ENCODE data around the gene TCHH.

Gene TCHH

DNA sequence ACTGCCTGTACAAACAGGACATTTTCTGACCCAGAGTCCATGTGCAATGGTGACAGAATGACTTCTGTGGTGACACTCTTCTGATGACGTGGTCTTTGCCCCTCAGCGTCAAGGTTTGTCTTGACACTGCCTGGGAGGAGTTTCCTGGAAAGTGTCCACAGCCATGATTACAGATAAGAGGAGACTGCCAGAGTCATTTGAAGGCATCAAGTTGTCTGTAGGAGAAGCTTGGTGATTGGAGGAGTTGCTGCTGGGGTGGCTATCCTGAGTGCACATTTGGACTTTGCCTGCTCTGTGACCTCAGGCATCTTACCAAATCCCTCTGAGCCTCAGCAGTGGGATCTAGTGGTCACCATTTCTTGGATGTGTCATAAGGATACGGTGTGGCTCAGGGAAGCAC lies 44.1 kb downstream of the TCHH start (continued):
- no peak for TF ChIP-seq ZNF830 (tag by site-specific recombination; IDR thresholded peaks at IDR 0.05; ENCODE audit: low read depth)

DNA sequence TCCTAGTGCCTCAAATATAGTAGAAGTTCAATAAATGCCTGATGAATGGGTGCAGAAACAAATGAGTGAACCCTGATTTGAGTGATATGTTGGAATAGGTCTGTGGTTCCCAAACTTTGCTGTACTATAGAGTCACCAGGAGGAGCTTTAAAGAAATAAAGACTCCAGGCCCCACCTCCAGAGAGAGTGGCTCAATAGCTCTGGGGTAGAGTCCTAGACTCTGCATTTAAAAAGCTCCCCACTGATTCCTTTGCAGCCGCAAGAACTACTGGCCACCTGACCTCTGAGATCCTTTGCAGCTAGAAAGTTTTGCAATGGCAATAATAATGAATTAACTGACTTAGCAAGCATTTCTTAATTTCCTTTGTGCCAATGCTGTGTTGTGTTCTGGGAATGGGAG lies 47.3 kb downstream of the TCHH start:
- ChIA-PET POLR2A (no interaction called here), CTCF (interaction anchor here (1.2 kb wide), 1 partner anchor 390 kb away, joined by 4 read pairs; no protein-coding TSS in a partner anchor)

More for the DNA sequence above, 47.3 kb downstream of the TCHH start:
- no peak overlapping the region for H3K27ac ChIP-seq (ENCODE audit: extremely low read depth, low read depth, low read length)
- H3K4me1 ChIP-seq (ENCODE audit: control insufficient read depth, insufficient read depth, low read length): no peaks in the 10 kb centered on the region
- H3K4me3 ChIP-seq (ENCODE audit: low read depth, low read length): no peak overlapping the region
- TF ChIP-seq ZNF777 (tag by site-specific recombination; IDR thresholded peaks at IDR 0.05; ENCODE audit: borderline replicate concordance): no peak
- TF ChIP-seq, protein P1, sequence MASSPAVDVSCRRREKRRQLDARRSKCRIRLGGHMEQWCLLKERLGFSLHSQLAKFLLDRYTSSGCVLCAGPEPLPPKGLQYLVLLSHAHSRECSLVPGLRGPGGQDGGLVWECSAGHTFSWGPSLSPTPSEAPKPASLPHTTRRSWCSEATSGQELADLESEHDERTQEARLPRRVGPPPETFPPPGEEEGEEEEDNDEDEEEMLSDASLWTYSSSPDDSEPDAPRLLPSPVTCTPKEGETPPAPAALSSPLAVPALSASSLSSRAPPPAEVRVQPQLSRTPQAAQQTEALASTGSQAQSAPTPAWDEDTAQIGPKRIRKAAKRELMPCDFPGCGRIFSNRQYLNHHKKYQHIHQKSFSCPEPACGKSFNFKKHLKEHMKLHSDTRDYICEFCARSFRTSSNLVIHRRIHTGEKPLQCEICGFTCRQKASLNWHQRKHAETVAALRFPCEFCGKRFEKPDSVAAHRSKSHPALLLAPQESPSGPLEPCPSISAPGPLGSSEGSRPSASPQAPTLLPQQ (tag by site-specific recombination; IDR thresholded peaks at IDR 0.05): no peak
- TF ChIP-seq, protein P2, sequence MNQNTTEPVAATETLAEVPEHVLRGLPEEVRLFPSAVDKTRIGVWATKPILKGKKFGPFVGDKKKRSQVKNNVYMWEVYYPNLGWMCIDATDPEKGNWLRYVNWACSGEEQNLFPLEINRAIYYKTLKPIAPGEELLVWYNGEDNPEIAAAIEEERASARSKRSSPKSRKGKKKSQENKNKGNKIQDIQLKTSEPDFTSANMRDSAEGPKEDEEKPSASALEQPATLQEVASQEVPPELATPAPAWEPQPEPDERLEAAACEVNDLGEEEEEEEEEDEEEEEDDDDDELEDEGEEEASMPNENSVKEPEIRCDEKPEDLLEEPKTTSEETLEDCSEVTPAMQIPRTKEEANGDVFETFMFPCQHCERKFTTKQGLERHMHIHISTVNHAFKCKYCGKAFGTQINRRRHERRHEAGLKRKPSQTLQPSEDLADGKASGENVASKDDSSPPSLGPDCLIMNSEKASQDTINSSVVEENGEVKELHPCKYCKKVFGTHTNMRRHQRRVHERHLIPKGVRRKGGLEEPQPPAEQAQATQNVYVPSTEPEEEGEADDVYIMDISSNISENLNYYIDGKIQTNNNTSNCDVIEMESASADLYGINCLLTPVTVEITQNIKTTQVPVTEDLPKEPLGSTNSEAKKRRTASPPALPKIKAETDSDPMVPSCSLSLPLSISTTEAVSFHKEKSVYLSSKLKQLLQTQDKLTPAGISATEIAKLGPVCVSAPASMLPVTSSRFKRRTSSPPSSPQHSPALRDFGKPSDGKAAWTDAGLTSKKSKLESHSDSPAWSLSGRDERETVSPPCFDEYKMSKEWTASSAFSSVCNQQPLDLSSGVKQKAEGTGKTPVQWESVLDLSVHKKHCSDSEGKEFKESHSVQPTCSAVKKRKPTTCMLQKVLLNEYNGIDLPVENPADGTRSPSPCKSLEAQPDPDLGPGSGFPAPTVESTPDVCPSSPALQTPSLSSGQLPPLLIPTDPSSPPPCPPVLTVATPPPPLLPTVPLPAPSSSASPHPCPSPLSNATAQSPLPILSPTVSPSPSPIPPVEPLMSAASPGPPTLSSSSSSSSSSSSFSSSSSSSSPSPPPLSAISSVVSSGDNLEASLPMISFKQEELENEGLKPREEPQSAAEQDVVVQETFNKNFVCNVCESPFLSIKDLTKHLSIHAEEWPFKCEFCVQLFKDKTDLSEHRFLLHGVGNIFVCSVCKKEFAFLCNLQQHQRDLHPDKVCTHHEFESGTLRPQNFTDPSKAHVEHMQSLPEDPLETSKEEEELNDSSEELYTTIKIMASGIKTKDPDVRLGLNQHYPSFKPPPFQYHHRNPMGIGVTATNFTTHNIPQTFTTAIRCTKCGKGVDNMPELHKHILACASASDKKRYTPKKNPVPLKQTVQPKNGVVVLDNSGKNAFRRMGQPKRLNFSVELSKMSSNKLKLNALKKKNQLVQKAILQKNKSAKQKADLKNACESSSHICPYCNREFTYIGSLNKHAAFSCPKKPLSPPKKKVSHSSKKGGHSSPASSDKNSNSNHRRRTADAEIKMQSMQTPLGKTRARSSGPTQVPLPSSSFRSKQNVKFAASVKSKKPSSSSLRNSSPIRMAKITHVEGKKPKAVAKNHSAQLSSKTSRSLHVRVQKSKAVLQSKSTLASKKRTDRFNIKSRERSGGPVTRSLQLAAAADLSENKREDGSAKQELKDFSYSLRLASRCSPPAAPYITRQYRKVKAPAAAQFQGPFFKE (tag by site-specific recombination; IDR thresholded peaks at IDR 0.05; ENCODE audit: borderline replicate concordance): no peak
- TF ChIP-seq MYNN (tag by site-specific recombination; IDR thresholded peaks at IDR 0.05; ENCODE audit: borderline replicate concordance): no peak
- no peak for TF ChIP-seq ZNF530 (tag by site-specific recombination; IDR thresholded peaks at IDR 0.05; ENCODE audit: low read depth)
- TF ChIP-seq ZNF629 (tag by site-specific recombination; IDR thresholded peaks at IDR 0.05): no peak
- TF ChIP-seq, protein P3, sequence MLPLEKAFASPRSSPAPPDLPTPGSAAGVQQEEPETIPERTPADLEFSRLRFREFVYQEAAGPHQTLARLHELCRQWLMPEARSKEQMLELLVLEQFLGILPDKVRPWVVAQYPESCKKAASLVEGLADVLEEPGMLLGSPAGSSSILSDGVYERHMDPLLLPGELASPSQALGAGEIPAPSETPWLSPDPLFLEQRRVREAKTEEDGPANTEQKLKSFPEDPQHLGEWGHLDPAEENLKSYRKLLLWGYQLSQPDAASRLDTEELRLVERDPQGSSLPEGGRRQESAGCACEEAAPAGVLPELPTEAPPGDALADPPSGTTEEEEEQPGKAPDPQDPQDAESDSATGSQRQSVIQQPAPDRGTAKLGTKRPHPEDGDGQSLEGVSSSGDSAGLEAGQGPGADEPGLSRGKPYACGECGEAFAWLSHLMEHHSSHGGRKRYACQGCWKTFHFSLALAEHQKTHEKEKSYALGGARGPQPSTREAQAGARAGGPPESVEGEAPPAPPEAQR (tag by site-specific recombination; IDR thresholded peaks at IDR 0.05): no peak
- no peak for TF ChIP-seq ZNF302 (tag by site-specific recombination; IDR thresholded peaks at IDR 0.05; ENCODE audit: low read depth)
- TF ChIP-seq ZNF768 (tag by site-specific recombination; IDR thresholded peaks at IDR 0.05): no peak
- TF ChIP-seq, protein P4, sequence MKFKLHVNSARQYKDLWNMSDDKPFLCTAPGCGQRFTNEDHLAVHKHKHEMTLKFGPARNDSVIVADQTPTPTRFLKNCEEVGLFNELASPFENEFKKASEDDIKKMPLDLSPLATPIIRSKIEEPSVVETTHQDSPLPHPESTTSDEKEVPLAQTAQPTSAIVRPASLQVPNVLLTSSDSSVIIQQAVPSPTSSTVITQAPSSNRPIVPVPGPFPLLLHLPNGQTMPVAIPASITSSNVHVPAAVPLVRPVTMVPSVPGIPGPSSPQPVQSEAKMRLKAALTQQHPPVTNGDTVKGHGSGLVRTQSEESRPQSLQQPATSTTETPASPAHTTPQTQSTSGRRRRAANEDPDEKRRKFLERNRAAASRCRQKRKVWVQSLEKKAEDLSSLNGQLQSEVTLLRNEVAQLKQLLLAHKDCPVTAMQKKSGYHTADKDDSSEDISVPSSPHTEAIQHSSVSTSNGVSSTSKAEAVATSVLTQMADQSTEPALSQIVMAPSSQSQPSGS (tag by site-specific recombination; IDR thresholded peaks at IDR 0.05; ENCODE audit: low read depth): no peak
- TF ChIP-seq, protein P5, sequence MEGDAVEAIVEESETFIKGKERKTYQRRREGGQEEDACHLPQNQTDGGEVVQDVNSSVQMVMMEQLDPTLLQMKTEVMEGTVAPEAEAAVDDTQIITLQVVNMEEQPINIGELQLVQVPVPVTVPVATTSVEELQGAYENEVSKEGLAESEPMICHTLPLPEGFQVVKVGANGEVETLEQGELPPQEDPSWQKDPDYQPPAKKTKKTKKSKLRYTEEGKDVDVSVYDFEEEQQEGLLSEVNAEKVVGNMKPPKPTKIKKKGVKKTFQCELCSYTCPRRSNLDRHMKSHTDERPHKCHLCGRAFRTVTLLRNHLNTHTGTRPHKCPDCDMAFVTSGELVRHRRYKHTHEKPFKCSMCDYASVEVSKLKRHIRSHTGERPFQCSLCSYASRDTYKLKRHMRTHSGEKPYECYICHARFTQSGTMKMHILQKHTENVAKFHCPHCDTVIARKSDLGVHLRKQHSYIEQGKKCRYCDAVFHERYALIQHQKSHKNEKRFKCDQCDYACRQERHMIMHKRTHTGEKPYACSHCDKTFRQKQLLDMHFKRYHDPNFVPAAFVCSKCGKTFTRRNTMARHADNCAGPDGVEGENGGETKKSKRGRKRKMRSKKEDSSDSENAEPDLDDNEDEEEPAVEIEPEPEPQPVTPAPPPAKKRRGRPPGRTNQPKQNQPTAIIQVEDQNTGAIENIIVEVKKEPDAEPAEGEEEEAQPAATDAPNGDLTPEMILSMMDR (tag by site-specific recombination; IDR thresholded peaks at IDR 0.05): no peak
- H3K36me3 ChIP-seq (ENCODE audit: control insufficient read depth in 2 of 2, insufficient read depth in 1 of 2, low read length in 2 of 2): no peaks in the 10 kb centered on the region
- no peaks in the 10 kb centered on the region for H3K9me3 ChIP-seq (ENCODE audit: control insufficient read depth, insufficient read depth, low read depth, low read length)
